Left forelimb (tissue), 1 donor: ENCODE data around the gene LIMS2.
A peak's percentile ranks its signal among the peaks of the same experiment; 100 is the strongest.

Source experiments
- DNase-seq: peaks from one replicate; pipeline ENCODE4 v3.0.0-alpha.2; 2018; ENCODE audit warnings: low spot score

LIMS2 gene

DNA sequence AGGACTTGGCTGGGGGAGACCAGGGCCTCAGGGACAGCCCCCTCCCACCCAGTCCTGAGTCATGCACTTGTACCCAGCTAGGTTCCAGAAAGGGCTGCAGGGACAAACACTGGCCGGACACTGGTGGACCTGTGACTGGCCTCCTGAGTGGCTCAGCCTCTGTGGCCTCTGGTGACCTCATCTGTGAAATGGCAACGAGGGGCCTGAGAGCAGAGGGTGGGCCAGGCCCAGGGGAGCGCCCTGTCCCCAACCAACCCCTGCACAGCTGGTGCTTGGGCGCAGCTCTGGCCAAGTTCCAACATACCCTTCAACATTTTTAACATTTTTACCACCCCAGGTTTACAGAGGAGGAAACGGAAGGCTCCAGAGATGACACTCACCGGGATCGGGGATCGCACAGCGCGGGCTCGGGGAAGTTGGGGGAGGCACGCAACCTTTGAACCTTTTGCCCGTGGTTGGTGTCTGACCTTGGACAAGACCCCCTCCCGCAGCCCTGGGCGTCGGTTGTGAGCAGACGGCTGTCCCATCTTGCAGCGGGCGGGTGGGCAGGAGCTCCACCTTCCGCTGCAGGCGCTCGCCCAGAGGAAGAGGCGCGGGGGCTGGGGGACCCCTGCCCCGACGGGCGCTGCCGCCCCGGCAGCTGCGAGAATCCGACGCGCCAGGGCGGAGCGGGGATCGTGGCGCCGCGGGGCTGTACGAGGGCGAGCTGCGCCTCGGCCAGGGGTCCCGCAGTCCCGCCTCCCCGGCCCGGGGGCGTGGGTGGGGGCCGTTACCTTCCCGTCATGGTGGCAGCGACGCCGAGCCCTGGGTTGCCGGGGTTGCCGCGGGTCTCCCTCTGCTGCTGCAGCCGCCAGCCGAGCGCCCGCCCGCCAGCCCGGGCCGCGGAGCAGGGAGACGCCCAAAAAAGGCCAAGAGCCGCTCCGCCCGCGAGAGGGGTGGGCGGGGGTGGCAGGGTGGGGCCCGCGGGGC lies 805 bp downstream of the LIMS2 start:
- no peak for DNase-seq

DNA sequence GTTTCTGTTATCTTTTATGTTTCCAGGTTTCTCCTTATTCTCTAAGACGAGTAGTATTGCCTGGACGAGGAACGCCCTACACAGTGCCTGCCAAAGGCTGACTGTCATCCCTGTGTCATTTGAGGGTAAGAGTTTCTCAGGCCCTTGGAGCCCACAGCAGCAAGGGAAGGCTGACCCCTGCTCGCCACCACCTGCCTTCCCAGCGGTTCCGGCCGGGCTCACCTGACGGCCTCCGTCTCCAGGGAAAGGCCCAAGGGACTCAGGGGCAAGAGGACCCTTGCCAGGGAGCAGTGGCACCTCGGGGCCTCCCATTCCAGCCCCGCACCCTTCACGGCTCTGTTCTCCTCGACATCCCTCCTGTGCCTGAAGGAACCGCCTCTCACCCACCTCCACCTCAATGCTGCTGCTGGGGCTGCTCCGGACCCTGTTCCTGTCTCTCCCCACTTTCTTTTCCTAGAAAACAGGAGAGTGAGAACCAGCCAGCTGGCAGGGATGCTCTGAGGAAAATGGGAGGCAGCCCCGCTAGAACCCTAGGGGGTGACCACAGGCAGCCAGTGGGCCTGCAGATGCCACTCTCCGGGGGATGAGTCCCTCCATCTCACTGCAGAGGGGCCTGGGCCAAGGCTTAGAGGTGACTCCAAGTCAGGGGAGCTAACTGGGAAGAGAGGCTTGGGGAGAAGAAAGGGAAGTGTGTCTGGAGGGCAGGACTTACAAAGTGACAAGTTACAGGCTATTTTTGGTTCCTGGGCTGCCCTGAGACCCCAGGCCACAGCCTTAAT lies 1.9 kb downstream of the LIMS2 start:
- no peak for DNase-seq

DNA sequence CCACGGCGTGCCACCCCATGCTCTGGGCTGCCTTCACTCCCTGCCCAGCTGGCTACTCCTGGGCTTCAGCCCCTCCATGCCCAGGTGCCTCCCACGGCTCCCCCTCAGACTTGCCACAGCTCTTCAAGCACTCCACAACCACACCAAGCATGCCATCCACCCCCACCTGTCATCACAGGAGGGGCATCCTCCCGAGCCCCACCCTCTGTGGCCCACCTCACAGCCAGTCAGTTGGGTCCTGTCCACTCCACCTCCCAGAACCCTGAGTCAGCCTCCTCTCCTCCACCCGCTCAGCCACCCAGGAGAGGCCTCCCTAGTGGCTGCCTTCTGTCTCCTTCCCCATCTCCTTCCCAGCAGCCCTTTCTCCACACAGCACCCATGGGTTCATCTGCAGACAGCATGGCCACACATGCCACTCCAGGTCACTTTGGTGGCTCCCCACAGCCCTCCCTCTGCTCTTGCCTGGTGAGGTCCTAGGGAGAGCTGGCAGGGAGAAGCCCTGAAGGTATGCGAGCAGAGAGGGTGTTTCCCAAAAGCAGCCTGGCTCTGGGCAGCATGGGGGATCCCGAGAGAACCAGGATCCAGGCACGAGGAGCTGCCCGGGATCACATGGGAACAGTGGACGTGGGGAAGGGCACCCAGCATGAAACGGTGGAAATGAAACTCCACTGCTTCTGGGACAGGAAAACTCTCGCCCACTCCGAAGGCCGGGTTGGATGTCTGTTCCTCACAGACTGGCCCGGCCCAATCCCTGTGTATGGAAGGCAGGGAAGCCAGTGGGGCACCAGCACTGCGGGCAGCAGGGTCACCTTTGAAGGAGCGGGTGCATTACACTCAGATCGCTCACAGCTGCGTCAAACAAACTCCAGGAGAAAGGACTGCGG lies 2.7 kb downstream of the LIMS2 start:
- DNase-seq: no peak

DNA sequence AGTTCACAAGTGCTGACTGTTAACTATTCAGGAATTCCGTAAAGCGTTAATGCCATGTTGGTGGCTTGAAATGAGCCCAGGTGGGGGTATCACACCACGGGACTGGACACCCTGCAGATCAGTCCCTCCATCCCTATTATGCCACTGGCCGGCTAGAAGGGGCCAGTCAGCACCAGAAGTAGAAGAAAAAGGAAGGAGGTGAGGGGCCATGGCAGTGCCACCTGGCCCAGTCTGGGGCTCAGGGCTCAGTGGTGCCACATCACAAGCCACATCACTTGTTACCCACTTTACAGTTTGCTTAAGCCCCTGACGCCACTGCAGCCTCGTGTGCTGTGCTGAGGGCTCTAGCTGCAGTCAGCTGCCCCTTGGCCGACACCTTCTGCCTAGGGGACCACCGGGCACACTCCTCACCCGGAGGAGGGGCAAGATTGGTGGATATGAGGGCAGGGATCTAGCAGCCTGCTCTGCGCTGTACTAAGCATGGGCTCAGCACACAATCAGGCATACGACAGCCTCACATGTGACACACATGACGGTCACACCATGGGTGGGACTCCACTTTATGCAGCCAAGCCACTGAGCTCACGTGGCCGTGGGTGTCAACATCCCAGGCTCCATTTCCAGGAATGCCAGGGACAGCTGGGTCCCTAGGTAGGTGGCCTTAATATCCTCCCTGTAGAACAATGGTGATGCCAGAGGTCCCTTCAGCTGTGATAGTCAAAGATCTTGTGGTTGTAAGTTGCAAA lies 3.6 kb downstream of the LIMS2 start:
- no peak for DNase-seq

DNA sequence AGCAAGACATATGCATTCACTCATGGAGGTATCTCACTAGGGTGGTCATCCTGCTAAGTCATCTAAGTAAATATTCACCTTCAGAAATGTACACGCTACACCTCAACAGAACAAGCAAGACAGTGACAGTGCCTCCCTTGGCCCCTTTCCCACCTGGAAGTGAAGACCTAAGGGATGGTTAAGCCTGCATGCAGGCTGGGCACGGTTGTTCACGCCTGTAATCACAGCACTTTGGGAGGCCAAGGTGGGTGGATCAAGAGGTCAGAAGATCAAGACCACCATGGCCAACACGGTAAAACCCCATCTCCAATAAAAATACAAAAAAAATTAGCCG lies 4.4 kb downstream of the LIMS2 start:
- DNase-seq: no peak

DNA sequence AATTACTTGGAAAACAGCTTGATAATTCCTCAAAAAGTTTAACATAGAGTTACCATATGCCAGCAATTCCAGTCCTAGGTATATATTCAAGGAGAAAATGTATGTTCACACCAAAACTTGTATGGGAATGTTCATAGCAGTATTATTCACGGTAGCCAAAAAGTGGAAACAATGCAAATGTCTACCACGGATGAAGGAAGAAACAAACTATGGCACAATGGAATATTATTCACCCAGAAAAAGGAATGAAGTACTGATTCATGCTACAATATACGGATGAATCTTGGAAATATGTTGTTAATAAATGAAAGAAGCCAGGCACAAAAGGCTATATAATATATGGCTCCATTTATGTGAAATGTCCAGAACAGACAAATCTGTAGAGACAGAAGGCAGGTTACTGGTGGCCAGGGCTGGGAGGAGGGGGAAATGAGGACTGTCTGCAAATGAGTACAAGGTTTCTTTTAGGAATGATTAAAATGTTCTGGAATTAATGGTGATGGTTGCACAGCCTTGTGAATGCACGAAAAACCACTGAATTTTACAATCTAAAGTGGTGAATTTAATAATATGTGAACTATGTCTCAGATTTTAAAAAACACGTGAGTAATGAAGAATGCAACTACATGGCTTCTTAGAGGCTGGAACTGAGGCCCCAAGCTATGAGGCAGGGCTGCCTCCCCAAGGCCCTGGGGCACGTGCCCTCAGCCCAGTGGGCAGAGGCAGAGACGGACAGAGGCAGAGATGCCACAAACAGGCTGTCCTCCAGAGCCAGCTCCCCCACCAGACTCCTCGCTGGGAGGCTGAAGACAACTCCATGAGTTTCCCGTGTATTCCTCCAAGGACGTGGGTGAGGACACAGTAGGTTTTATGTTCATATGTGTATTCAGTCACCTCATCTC lies 5.0 kb downstream of the LIMS2 start:
- DNase-seq: no peak

DNA sequence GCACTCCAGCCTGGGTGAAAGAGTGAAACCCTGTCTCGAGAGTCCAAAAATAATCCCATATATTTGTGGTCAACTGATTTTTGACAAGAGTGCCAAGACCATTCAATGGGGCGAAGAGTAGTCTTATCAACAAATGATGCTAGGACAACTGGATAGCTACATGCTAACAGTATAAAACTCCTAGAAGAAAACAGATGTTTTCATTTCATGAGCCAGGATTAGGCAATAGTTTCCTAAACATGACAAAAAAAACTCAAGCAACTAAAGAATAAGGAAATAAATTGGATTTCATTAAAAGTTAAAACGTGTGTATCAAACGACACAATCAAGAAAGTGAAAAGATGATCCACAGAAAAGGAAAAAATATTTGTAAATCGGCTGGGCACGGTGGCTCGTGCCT lies 6.3 kb downstream of the LIMS2 start:
- no peak for DNase-seq

DNA sequence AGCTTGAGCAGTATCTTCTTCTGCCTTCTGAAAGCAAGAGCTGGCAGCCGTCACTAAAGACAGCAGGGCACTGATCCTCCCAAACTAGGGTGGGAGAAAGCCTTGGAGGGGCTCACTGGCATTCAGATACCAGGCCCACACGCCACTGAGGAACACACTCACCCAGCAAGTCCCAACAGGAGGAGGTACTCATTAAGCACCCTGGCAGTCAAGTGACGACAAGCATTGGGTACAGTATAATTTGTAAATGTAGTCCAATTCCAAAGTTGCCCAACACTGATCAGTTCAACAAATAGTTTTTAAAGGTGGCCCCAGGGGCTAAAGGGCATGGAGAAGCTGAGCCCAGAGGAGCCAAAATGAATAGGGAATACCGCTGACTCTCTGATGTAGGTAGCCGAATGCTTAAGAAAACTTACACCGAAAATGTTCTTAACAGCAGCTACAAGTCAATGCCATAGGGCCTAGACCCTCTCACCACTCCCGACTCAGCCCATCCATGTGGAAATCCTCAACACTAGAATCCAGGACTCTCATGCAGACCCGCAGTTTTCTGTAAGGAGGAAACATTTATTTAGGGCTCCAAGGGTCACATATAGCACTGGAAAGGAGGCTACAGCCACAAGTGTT lies 9.9 kb downstream of the LIMS2 start:
- DNase-seq: peak; percentile 28

DNA sequence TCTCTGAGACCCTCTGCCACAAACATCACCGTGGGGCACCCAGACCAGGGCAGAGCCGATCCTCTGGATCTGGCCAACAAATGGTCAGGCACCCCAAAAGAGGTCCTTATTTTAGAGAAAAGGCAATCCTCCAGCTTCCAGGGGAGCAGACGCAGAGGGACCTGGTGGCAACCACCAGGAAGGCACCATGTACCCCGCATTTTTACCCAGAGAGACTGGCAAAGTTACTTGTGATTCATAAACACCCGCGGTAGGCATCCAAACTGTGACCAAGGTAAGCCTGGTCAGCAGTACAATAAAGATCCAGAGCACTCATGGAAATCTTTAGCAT lies 10.5 kb downstream of the LIMS2 start:
- DNase-seq: no peak

DNA sequence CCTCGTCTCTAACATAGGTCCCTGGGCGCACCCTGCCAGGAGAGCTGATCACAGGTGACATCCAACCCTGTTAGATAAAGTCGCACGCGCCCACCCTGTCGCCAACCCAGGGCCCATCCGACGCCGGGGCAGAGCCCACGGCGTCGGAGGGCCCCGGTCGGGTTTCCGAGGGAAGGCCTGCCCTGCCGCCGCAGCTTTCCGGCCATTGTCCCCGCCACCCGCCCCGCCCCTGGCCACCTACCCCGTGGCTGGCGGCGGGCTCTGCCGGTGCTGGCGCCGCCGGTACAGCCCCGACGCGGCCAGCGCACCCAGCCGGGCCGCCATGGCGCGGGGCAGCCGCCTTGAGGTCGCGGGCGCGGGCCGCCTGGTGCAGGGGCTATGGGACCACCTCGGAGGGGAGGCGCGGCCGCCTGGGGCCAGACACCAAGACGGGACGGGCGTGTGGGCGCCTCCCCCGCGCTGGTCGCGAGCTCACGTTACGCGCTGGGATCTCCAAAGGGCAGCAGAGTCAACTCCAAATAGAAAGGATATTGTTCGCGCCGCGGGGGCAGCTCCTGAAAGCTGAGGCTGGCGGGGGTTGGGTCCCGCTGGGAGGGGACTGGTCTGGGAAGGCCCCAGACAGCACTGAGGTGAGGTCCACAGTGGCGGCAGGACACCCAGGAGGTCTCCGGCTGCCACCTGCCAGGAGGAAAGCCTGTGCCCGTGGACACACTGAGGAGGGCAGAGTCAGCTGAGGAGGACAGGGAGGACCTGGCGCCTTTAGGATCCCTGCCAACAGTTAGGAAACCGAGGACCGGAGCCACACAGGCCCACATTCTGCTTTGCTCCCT lies 11.1 kb downstream of the LIMS2 start:
- DNase-seq: peak; percentile 60

DNA sequence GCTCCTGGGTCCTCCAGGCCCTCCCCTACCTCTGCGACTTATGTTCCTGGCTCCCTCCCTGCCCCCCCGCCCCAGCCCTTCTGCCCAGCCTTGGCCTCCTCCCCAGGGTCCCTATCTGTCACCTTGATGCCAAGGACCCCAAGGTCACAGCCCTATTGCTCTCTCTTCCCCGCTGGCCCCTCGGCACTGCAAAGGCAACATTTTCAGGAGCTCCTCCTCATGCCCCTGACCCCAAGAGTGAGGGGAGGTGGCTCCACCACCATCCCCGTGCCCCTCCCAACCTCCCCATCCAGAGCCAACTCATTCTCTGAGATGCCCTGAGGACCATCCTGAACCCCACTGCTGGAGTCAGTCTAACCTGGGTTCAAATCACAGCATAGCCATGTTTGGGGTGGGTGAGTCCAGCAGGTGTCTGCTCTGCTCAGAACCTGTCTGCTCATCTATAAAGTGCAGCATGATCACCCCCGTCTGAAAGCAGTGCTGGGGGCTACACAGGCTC lies 11.7 kb downstream of the LIMS2 start:
- DNase-seq: peak; percentile 28

DNA sequence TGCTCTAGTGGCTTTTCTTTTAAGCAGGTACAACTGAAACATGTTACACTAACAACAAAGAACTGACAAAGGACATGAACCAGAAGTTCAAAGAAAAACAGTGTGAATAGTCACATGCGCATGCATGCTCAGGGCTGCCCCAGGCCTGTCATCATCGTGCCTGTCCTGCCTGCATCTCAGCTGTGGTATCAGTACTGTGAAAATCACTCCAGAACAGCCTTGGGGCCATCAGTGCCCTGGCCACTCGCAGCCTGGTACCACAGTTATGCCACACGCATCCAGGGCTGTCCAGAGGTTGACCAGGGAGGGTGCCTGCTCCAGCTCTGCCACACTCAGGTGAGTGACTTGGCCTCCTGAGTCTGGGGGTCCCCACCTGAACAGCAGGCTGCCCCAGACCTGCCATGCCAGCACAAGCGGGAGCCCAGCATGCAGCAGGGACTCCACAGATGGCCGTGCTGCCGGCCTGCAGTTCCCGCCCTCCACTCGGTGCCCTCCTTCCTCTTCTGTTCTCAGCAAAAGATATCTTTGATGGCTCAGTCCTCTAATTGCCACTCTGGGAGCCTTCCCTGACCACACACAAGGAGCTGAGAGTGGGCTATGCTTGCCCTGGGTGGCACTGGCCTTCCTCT lies 12.3 kb downstream of the LIMS2 start:
- peak; percentile 61 for DNase-seq

DNA sequence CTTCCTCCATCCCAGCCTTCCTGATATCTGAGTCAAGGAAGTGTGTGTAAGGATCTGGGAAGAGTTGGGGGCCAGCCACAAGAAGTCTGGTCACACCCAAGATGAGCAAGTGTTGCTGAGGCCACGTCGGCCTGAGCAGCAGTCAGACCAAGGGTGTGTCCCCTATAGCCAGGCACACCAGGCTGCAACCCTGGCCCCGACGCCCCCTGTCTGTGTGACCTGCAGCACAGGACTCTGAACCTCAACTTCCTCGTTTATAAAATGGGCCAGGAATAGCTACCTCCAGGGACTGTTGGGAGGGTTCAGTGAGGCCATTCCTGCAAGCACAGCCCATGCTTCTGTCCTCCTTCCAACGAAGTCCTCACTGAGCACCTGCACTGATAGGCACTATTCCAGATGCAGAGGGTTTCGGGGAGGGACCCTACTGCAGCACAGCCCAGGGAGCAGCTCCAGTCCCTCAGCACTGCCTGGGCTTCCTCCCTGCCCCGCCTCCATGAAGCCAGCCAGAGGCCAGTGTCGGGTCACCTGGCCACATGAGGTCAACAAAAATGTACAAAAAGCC lies 13.3 kb downstream of the LIMS2 start:
- DNase-seq: peak; percentile 42

DNA sequence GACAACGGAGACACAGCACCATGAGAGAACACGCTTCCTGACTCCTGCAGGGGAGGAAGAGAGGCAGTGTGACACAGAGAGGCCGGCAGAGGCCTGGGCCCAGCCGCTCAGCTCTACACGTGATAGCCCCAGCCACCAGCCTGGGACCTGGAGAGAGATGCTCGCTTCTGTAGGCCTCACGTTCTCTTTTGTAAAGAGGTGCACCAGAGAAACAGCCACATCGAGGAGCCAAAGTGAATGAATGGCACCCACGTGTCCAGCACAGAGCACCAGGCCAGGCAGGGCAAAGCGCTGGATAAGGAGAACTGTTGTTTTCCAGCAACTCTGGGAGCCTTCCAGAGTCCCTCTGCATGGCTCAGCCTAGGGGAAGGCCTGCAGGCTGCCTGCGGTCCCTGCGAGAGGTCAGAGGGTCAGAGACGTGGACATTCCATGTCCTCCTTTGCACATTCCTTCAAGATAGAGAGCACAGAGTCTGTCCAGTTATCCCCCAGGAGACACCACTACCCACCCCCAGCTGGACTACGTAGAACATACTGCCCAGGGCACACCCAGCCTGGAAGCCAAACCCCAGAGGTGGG lies 14.2 kb downstream of the LIMS2 start:
- no peak for DNase-seq

DNA sequence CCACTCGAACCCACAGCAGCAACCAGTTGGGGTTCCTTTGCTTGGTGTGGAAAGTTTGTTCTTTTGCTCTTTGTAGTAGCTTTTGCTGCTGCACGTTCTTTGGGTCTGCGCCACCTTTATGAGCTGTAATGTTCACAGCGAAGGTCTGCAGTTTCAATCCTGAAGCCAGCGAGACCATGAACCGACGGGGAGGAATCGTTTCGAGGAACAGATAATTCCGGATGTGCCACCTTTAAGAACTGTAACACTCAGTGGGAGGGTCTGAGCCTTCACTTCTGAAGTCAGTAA lies 15.1 kb downstream of the LIMS2 start:
- no peak for DNase-seq

DNA sequence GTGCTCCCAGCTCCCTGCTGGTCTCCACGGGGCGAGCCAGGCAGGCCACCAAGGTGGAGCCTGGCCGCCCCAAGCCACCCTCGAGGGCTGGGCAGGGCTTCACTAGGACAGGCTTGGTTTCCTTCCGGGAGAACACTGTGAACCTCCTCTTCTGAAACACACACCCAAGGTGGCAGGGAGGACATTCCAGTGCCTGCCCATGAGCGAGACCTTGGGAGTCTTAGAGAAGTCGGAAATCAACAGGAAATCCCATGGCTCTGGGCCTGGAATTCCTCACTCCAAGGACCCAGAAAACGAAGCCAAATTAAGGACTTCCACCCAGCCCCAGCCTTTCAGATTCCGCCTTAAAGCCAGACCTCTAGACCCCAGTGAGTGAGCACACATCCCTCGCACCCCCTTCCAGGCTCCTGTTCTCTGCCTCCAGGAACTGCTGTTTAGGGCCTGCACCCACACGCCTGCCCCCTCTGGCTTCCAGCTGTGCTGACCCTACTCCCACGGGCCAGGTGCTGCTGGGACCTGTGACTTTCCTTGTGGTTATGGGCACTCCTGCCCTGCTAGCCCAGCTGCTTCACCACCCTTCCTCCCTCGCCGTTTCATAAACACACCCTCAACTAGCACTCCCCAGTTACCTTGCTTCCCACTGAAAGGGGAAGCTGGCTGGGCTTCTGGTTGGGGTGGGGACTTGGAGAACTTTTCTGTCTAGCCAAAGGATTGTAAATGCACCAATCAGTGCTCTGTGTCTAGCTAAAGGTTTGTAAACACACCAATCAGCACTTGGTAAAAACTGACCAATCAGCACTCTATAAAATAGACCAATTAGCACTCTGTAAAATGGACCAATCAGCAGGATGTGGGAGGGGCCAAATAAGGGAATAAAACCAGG lies 15.7 kb downstream of the LIMS2 start:
- no peak for DNase-seq
